ENCODE measurements around the gene LRGUK. TPM values are rescaled to one million over a fixed set of nuclear protein-coding genes. Genes with fewer than 3 reads are reported as not detected.

The LRGUK gene
- total and polyA plus RNA-seq, 2 donors (not counting 1 experiment from before 2014, with no cell fraction given) = 0.27 to 0.49 TPM

GRCh38 chr7:134289423-134289822 lies 162.3 kb downstream of the LRGUK start:
- no peak for ATAC-seq (ENCODE audit: low read depth)
- WGBS (ENCODE audit: insufficient coverage) = 100% methylated on average over 3 of the region's 7 CpGs
- H3K4me2 ChIP-seq (replicated peaks; ENCODE audit: low read depth, low read length, poor library complexity, severe bottlenecking) = no peak overlapping the region
- ChIA-PET POLR2A (no interaction called here), CTCF (interaction anchor here (1.0 kb wide), 1 partner anchor 27 kb away, joined by 3 read pairs; the partner anchor contains the start of gene SLC35B4)
- H3K36me3 ChIP-seq (replicated peaks in 1 of 2; ENCODE audit: control extremely low read depth in 1 of 2, control insufficient read depth in 1 of 2, extremely low read depth in 1 of 2, insufficient read depth in 2 of 2, low read length in 1 of 2) = no peaks in the 10 kb centered on the region
- no peak overlapping the region for H2AFZ ChIP-seq (ENCODE audit: insufficient read depth, low read depth, low read length, poor library complexity, severe bottlenecking)
- Mint-ChIP-seq H3K4me3 (no peak overlapping the region), H3K27ac (no peak overlapping the region), H3K4me1 (peaks cover 17% of the 10 kb centered on the region), H3K27me3 (no peaks in the 10 kb centered on the region), H3K9me3 (ENCODE audit: insufficient read depth) (no peaks in the 10 kb centered on the region)
- intact Hi-C loops (cut with micrococcal nuclease) = no loop called here
- no peak overlapping the region for H3K27ac ChIP-seq (ENCODE audit: low read length in 2 of 2)
- no peak overlapping the region for H3K4me3 ChIP-seq (ENCODE audit: control extremely low read depth in 1 of 5, extremely low read depth in 1 of 5, insufficient read depth in 1 of 5, low read depth in 2 of 5, low read length in 4 of 5)
- no peaks in the 10 kb centered on the region for H3K27me3 ChIP-seq (replicated peaks in 1 of 4; ENCODE audit: control extremely low read depth in 1 of 4, control insufficient read depth in 3 of 4, insufficient read depth in 4 of 4, low read length in 3 of 4)
- peaks cover 15% of the 10 kb centered on the region in 2 donors for H3K4me1 ChIP-seq (ENCODE audit: control insufficient read depth in 2 of 2, insufficient read depth in 2 of 2, low read length in 2 of 2)
- TF ChIP-seq EZH2 (IDR thresholded peaks at IDR 0.05; ENCODE audit: borderline replicate concordance, insufficient read depth, low read depth, low read length, poor library complexity, severe bottlenecking) = no peak
- no peak for TF ChIP-seq CTCF (IDR thresholded peaks at IDR 0.05)
- H3K79me2 ChIP-seq (ENCODE audit: control insufficient read depth, insufficient read depth, low read length) = no peaks in the 10 kb centered on the region
- H4K20me1 ChIP-seq (ENCODE audit: control insufficient read depth, insufficient read depth, low read length, poor library complexity, severe bottlenecking) = no peaks in the 10 kb centered on the region
- H3K9me3 ChIP-seq (ENCODE audit: control extremely low read depth in 1 of 3, control insufficient read depth in 2 of 3, insufficient read depth in 1 of 3, low read length in 2 of 3) = no peaks in the 10 kb centered on the region
- no peak overlapping the region for H3K9ac ChIP-seq (ENCODE audit: low read length)
- DNase-seq = no peak

- Histone ChIP-seq H3K79me2 (ENCODE audit: control insufficient read depth, insufficient read depth, low read length) (no peaks in the 10 kb centered on the region), H4K20me1 (ENCODE audit: control insufficient read depth, insufficient read depth, low read length, poor library complexity, severe bottlenecking) (no peaks in the 10 kb centered on the region), H2AFZ (ENCODE audit: insufficient read depth, low read depth, low read length, poor library complexity, severe bottlenecking) (no peak overlapping the region), H3K9me3 (ENCODE audit: control extremely low read depth in 1 of 3, control insufficient read depth in 2 of 3, insufficient read depth in 1 of 3, low read length in 2 of 3) (no peaks in the 10 kb centered on the region), H3K4me1 (ENCODE audit: control insufficient read depth in 2 of 2, insufficient read depth in 2 of 2, low read length in 2 of 2) (peaks cover 15% of the 10 kb centered on the region in 2 donors), H3K36me3 (replicated peaks in 1 of 2; ENCODE audit: control extremely low read depth in 1 of 2, control insufficient read depth in 1 of 2, extremely low read depth in 1 of 2, insufficient read depth in 2 of 2, low read length in 1 of 2) (no peaks in the 10 kb centered on the region), H3K4me2 (replicated peaks; ENCODE audit: low read depth, low read length, poor library complexity, severe bottlenecking) (no peak overlapping the region), H3K4me3 (ENCODE audit: control extremely low read depth in 1 of 5, extremely low read depth in 1 of 5, insufficient read depth in 1 of 5, low read depth in 2 of 5, low read length in 4 of 5) (no peak overlapping the region), H3K27me3 (replicated peaks in 1 of 4; ENCODE audit: control extremely low read depth in 1 of 4, control insufficient read depth in 3 of 4, insufficient read depth in 4 of 4, low read length in 3 of 4) (no peaks in the 10 kb centered on the region), H3K27ac (ENCODE audit: low read length in 2 of 2) (no peak overlapping the region), H3K9ac (ENCODE audit: low read length) (no peak overlapping the region)
- Mint-ChIP-seq H3K9me3 (ENCODE audit: insufficient read depth) (no peaks in the 10 kb centered on the region), H3K4me3 (no peak overlapping the region), H3K4me1 (peaks cover 17% of the 10 kb centered on the region), H3K27ac (no peak overlapping the region), H3K27me3 (no peaks in the 10 kb centered on the region)
- no CpG with 5 or more reads among the region's 2 CpGs for WGBS (ENCODE audit: insufficient coverage)
- TF ChIP-seq CTCF (IDR thresholded peaks at IDR 0.05) (no peak), EZH2 (IDR thresholded peaks at IDR 0.05; ENCODE audit: borderline replicate concordance, insufficient read depth, low read depth, low read length, poor library complexity, severe bottlenecking) (no peak)
- DNase-seq (no peak), ATAC-seq (ENCODE audit: low read depth) (no peak)
- intact Hi-C loops (cut with micrococcal nuclease) = no loop called here
- ChIA-PET POLR2A (no interaction called here), CTCF (interaction anchor here (1.0 kb wide), 1 partner anchor 27 kb away, joined by 3 read pairs; the partner anchor contains the start of gene SLC35B4)
These were observed 162.7 kb downstream of the LRGUK start for GRCh38 chr7:134289841-134290240.
